Measurements from ENCODE around the gene KCNJ9.
"Not testable (repeated sequence)": the region's sequence is repeated elsewhere in the genome, so short reads cannot be mapped to it uniquely, and the experiment has no call there.

KCNJ9 gene

GRCh38 chr1:160047111-160047991 lies 34.0 kb upstream of the KCNJ9 start:
- no peak for TF ChIP-seq TARDBP (IDR thresholded peaks at IDR 0.05)
- TF ChIP-seq ELF4 (IDR thresholded peaks at IDR 0.05) = no peak
- TF ChIP-seq SUZ12 (IDR thresholded peaks at IDR 0.05) = no peak
- TF ChIP-seq ARNT (IDR thresholded peaks at IDR 0.05) = no peak
- no peak for TF ChIP-seq PKNOX1 (IDR thresholded peaks at IDR 0.05)
- no peak for TF ChIP-seq BHLHE40 (IDR thresholded peaks at IDR 0.05; ENCODE audit: borderline replicate concordance)
- TF ChIP-seq NFRKB (IDR thresholded peaks at IDR 0.05) = no peak
- TF ChIP-seq ZNF384 (IDR thresholded peaks at IDR 0.05) = no peak
- TF ChIP-seq L3MBTL2 (conservative IDR thresholded peaks at IDR 0.05) = no peak
- no peak for TF ChIP-seq FOXK2 (IDR thresholded peaks at IDR 0.05)
- ChIA-PET CTCF (interaction anchor here (0.6 to 3.7 kb wide), 20 partner anchors 8 to 1382 kb away, joined by 3 to 43 read pairs (median 6); partner anchors contain the start of genes KCNJ10, KCNJ9 and PIGM), POLR2A (no interaction called here)
- no peak for DNase-seq (ENCODE audit: extremely low spot score)

- TF ChIP-seq SUZ12 (IDR thresholded peaks at IDR 0.05) = no peak
- no peak for TF ChIP-seq TARDBP (IDR thresholded peaks at IDR 0.05)
- no peak for TF ChIP-seq FOXK2 (IDR thresholded peaks at IDR 0.05)
- TF ChIP-seq PKNOX1 (IDR thresholded peaks at IDR 0.05) = no peak
- no peak for TF ChIP-seq ELF4 (IDR thresholded peaks at IDR 0.05)
- TF ChIP-seq CTBP1 (IDR thresholded peaks at IDR 0.05; ENCODE audit: borderline replicate concordance) = no peak
- ChIA-PET CTCF (interaction anchor here (3.7 kb wide), 1 partner anchor 30 kb away, joined by 43 read pairs; no protein-coding TSS in a partner anchor), POLR2A (no interaction called here)
- DNase-seq (ENCODE audit: extremely low spot score) = no peak
Measured at GRCh38 chr1:160048335-160048734, 33.0 kb upstream of the KCNJ9 start.

GRCh38 chr1:160049101-160049500 lies 32.2 kb upstream of the KCNJ9 start:
- ChIA-PET CTCF (no interaction called here), POLR2A (no interaction called here)
- DNase-seq (ENCODE audit: extremely low spot score) = no peak
- TF ChIP-seq PKNOX1 (IDR thresholded peaks at IDR 0.05) = no peak
- TF ChIP-seq ELF4 (IDR thresholded peaks at IDR 0.05) = no peak
- TF ChIP-seq SUZ12 (IDR thresholded peaks at IDR 0.05) = no peak
- no peak for TF ChIP-seq CTBP1 (IDR thresholded peaks at IDR 0.05; ENCODE audit: borderline replicate concordance)

- POLR2A ChIA-PET = not testable (repeated sequence)
Measured at GRCh38 chr1:160050182-160050581, 31.2 kb upstream of the KCNJ9 start.

GRCh38 chr1:160050619-160051018 lies 30.7 kb upstream of the KCNJ9 start:
- TF ChIP-seq TARDBP (IDR thresholded peaks at IDR 0.05) = no peak
- TF ChIP-seq LEF1 (IDR thresholded peaks at IDR 0.05; ENCODE audit: borderline replicate concordance) = no peak
- no peak for TF ChIP-seq L3MBTL2 (conservative IDR thresholded peaks at IDR 0.05)
- TF ChIP-seq BHLHE40 (IDR thresholded peaks at IDR 0.05; ENCODE audit: borderline replicate concordance) = no peak
- TF ChIP-seq FOXM1 (IDR thresholded peaks at IDR 0.05; ENCODE audit: borderline replicate concordance) = no peak
- TF ChIP-seq ZNF384 (IDR thresholded peaks at IDR 0.05) = no peak
- TF ChIP-seq NFRKB (IDR thresholded peaks at IDR 0.05) = no peak
- no peak for TF ChIP-seq HDGF (IDR thresholded peaks at IDR 0.05; ENCODE audit: borderline replicate concordance)
- TF ChIP-seq ARNT (IDR thresholded peaks at IDR 0.05) = no peak
- TF ChIP-seq SP1 (IDR thresholded peaks at IDR 0.05) = no peak
- no peak for TF ChIP-seq FOXA1 (IDR thresholded peaks at IDR 0.05)
- TF ChIP-seq PKNOX1 (IDR thresholded peaks at IDR 0.05) = no peak
- no peak for TF ChIP-seq SUZ12 (IDR thresholded peaks at IDR 0.05)
- TF ChIP-seq CTBP1 (IDR thresholded peaks at IDR 0.05; ENCODE audit: borderline replicate concordance) = no peak
- TF ChIP-seq ELF4 (IDR thresholded peaks at IDR 0.05) = no peak
- TF ChIP-seq FOXK2 (IDR thresholded peaks at IDR 0.05) = no peak
- DNase-seq (ENCODE audit: extremely low spot score) = no peak
- POLR2A ChIA-PET = no interaction called here
- CTCF ChIA-PET = interaction anchor here (1.0 kb wide), 1 partner anchor 27 kb away, joined by 3 read pairs; no protein-coding TSS in a partner anchor

More at GRCh38 chr1:160050182-160050581, 31.2 kb upstream of the KCNJ9 start:
- CTCF ChIA-PET = interaction anchor here (0.9 to 1.0 kb wide), 2 partner anchors 28 to 36 kb away, joined by 3 read pairs; no protein-coding TSS in a partner anchor
- not testable (repeated sequence) for DNase-seq (ENCODE audit: extremely low spot score)

- no peak for DNase-seq (ENCODE audit: extremely low spot score)
- CTCF ChIA-PET = no interaction called here
- TF ChIP-seq PKNOX1 (IDR thresholded peaks at IDR 0.05) (no peak), ARNT (IDR thresholded peaks at IDR 0.05) (no peak), ELF4 (IDR thresholded peaks at IDR 0.05) (no peak), TARDBP (IDR thresholded peaks at IDR 0.05) (no peak)
- POLR2A ChIA-PET = no interaction called here
Measured at GRCh38 chr1:160052936-160053335, 28.4 kb upstream of the KCNJ9 start.

Data from HEK293T (cell line).